ENCODE data around the gene DNAAF6.

DNA sequence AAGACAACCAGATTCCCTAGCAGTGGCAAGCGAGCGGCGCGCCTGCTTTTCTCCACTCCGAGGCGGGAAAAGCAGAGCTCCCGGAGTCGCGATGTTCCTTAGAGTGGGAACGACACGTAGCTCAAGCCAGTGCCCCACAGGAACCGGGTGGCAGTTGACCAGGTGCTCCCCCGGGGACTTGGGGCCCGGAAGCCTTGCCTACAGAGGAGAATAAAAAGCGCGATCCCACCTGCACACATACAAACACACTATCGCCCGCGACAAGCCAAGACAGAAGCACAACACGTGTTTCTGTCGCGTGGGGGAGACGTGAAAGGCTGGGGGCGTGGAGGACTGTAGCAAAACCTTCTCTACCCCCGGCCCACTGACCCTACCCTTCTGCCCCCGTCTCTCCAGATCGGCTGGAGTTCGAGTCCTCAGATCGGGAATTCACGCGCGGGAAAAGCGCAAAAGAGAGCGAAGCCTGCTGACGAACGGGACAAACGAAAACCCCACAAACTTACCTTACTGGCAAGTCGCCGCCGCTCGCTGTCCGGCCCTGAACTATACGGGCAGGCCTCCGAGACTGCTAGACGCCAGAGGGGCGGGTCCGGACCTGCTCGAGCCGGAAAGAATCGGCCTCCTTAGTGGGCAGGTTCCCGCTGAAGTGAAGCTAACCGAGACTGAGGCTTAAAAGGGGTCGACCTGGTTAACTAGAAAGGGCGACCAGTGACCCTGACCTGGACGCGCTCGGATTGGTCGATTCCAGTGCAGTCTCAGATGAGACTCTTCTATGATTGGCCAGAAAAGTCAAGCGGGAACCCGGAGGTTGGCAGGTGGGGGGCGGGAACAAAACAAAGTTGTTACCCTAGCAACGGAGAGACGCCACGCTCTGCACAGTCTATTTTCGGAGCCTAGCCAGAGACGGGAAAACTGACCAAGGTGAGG is at the start of gene DNAAF6, which contains the start of gene NUP62CL:
- TF ChIP-seq POLR2AphosphoS5 (IDR thresholded peaks at IDR 0.05; ENCODE audit: low read depth) (peak; percentile 51; the same call in 1 of the 2 replicates), EZH2 (IDR thresholded peaks at IDR 0.05; ENCODE audit: low read depth, unreplicated experiment) (no peak), ZNF331 (CRISPR knock-in tag; IDR thresholded peaks at IDR 0.05; ENCODE audit: low read depth) (no peak), JUNB (IDR thresholded peaks at IDR 0.05; ENCODE audit: unreplicated experiment) (no peak), EZH2phosphoT487 (IDR thresholded peaks at IDR 0.05; ENCODE audit: unreplicated experiment) (no peak), CREB1 (CRISPR knock-in tag; IDR thresholded peaks at IDR 0.05; ENCODE audit: low read depth) (no peak)
- TF ChIP-seq, protein P1, sequence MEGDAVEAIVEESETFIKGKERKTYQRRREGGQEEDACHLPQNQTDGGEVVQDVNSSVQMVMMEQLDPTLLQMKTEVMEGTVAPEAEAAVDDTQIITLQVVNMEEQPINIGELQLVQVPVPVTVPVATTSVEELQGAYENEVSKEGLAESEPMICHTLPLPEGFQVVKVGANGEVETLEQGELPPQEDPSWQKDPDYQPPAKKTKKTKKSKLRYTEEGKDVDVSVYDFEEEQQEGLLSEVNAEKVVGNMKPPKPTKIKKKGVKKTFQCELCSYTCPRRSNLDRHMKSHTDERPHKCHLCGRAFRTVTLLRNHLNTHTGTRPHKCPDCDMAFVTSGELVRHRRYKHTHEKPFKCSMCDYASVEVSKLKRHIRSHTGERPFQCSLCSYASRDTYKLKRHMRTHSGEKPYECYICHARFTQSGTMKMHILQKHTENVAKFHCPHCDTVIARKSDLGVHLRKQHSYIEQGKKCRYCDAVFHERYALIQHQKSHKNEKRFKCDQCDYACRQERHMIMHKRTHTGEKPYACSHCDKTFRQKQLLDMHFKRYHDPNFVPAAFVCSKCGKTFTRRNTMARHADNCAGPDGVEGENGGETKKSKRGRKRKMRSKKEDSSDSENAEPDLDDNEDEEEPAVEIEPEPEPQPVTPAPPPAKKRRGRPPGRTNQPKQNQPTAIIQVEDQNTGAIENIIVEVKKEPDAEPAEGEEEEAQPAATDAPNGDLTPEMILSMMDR (conservative IDR thresholded peaks at IDR 0.05; ENCODE audit: low read depth in 2 of 2): no peak
- TF ChIP-seq, protein P2, sequence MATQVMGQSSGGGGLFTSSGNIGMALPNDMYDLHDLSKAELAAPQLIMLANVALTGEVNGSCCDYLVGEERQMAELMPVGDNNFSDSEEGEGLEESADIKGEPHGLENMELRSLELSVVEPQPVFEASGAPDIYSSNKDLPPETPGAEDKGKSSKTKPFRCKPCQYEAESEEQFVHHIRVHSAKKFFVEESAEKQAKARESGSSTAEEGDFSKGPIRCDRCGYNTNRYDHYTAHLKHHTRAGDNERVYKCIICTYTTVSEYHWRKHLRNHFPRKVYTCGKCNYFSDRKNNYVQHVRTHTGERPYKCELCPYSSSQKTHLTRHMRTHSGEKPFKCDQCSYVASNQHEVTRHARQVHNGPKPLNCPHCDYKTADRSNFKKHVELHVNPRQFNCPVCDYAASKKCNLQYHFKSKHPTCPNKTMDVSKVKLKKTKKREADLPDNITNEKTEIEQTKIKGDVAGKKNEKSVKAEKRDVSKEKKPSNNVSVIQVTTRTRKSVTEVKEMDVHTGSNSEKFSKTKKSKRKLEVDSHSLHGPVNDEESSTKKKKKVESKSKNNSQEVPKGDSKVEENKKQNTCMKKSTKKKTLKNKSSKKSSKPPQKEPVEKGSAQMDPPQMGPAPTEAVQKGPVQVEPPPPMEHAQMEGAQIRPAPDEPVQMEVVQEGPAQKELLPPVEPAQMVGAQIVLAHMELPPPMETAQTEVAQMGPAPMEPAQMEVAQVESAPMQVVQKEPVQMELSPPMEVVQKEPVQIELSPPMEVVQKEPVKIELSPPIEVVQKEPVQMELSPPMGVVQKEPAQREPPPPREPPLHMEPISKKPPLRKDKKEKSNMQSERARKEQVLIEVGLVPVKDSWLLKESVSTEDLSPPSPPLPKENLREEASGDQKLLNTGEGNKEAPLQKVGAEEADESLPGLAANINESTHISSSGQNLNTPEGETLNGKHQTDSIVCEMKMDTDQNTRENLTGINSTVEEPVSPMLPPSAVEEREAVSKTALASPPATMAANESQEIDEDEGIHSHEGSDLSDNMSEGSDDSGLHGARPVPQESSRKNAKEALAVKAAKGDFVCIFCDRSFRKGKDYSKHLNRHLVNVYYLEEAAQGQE (IDR thresholded peaks at IDR 0.05; ENCODE audit: unreplicated experiment): no peak
